Measurements from ENCODE around the gene KCNQ1.

- TF ChIP-seq CTCF (IDR thresholded peaks at IDR 0.05; ENCODE audit: borderline replicate concordance, extremely low read depth, low read length, poor library complexity, severe bottlenecking) (no peak), EZH2 (IDR thresholded peaks at IDR 0.05; ENCODE audit: borderline replicate concordance, low read depth, low read length, severe bottlenecking) (no peak)
Measured at GRCh38 chr11:2761131-2762030, 316.6 kb downstream of the KCNQ1 start.
